HG03159 (cell line): ENCODE results near the gene APOL5.
"Not testable (repeated sequence)": the region's sequence is repeated elsewhere in the genome, so short reads cannot be mapped to it uniquely, and the experiment has no call there.

Experiments used
- ATAC-seq: cut with Tn5 transposase; IDR thresholded peaks from one replicate; pipeline ENCODE4 v1.9.1; 2021; ENCODE audit warnings: mild to moderate bottlenecking, moderate library complexity; ENCODE audit not compliant: unreplicated experiment

APOL5 gene

DNA sequence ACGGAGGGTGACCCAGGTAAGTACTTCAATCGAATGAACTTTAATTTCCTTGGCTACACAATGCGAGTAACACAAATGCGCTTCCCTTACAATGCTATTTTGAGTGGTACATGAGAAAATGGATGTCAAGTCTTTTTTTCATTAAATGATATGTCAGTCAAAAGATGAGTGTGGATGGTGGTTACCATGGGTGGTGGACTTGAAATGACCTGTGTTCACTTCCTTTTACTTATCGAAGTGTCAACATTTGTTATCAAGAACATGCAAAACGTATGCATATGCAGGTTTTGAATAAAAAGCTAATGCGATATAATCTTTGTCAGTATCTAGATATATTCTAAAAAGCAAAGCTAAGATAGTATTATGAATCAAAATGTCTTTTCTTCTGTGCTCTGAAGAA is 8.8 kb upstream of the APOL5 start:
- no peak for ATAC-seq

DNA sequence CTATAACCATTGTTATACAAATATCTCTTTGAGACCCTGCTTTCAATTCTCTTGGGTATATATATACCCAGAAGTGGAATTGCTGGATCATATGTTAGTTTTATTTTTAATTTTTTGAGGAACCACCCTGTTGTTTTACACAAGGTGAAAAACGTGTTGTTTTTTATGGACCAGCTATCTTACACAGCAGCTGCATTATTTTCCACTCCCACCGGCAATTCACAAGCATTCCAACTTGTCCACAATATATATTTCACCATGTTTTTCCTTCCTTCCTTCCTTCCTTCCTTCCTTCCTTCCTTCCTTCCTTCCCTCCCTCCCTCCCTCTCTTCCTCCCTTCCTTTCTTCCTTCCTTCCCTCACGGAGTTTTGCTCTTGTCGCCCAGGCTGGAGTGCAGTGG is 6.3 kb upstream of the APOL5 start:
- ATAC-seq, result no peak

DNA sequence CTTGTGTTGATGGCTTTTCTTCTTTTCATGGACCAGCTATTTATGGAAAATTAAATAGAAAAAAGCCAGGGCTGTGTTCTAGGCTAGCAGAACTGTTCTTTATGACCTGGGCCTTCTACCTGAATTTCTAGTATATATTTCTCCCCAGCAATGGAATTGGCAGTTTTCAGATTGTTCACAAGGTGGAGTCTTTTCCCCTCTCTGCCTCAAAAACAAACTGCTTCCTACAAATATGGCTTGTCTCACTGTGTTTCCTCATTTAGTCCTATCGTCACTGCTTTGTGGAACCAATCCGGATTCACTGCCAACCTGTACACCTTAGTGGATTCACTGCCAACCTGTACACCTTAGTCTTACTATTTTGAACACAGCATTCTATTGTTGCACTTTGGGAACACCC is 5.0 kb upstream of the APOL5 start:
- ATAC-seq, result no peak

DNA sequence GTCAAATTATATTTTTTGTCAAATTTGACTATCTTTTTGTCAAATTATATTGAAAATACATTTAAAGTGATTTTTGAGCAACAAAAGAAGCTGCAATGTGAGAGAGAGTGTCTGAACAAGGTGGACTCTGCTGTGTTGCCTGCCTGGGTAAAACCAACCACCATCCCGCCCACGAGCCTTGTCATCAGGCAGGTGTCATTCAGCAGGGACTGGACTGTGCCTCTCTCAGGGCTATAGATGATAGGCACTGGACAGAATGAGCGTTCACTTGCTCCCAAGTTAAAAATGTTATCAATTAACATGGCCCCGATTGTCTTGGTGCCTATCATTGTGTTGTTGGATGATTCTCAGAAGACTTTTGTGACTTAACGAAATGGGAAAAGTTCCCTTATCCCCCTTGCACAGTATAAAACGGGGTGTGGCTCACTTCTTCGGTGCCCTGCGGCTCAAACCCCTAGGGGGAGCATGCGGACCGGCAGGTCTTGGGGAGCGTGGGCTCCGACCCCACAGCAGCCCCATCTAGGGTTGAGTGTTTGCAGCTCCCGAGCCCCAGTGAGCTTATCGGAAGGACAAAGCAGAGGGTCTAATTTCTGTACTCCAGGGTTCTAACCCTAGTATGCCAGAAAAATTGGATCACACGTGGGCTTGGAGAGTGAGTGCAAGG is 1.7 kb downstream of the APOL5 start:
- no peak for ATAC-seq

DNA sequence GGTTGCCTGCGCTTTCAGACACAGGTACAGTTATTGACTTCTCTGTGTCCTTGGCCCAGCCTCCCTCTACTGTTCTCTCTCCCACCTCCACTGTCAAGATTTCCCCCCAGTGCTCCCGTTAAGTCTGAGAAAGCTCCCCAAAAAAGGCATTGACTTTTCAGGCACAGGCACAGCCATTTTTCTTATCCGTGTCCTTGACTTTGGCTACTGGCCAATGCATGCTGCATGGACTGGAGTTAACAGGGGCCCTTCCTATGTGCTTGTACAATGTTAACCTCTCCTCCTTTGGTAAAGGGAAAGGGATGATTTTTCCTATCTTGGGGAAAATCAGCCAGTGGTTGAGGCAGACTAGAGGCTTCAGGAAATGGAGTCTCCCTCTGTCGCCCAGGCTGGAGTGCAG is 4.3 kb downstream of the APOL5 start:
- ATAC-seq, result no peak

DNA sequence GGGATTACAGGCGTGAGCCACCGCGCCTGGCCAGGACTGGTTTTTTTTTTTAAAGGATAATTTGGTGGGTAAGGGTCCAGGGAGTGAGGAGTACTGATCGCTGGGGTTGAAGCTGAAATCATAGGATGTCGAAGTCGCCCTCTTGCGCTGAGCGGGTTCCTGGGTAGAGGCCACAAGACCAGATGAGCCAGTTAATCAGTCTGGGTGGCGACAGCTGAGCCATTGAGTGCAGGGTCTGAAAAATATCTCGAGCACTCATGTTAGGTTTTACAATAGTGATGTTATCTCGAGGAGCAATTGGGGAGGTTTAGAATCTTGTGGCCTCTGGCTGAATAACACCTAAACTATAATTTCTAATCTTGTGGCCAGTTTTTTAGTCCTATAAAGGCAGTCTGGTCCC is 7.8 kb downstream of the APOL5 start:
- ATAC-seq, result no peak

DNA sequence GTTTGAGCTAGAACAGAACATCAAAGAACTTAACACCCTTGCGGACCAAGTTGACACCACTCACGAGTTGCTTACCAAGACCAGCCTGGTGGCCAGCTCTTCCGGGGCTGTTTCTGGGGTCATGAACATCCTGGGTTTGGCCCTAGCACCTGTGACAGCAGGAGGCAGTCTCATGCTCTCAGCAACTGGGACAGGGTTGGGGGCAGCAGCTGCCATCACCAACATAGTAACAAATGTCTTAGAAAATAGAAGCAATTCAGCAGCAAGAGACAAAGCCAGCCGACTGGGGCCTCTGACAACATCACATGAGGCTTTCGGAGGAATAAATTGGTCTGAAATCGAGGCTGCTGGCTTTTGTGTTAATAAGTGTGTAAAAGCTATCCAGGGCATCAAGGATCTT is 8.7 kb downstream of the APOL5 start:
- ATAC-seq, result no peak

DNA sequence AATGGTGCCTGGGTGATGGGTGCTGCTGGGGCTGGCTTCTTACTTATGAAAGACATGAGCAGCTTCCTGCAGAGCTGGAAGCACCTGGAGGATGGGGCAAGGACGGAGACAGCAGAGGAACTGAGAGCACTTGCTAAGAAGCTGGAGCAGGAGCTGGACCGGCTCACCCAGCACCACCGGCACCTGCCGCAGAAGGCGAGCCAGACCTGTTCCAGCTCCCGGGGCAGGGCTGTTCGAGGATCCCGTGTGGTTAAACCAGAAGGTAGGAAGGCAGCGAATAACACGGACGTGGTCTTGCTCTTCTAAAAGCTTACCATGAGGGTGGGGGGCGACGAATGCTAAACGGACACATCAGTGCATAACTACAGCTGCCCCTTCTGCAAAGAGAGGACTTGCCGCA is 9.3 kb downstream of the APOL5 start:
- no peak for ATAC-seq

DNA sequence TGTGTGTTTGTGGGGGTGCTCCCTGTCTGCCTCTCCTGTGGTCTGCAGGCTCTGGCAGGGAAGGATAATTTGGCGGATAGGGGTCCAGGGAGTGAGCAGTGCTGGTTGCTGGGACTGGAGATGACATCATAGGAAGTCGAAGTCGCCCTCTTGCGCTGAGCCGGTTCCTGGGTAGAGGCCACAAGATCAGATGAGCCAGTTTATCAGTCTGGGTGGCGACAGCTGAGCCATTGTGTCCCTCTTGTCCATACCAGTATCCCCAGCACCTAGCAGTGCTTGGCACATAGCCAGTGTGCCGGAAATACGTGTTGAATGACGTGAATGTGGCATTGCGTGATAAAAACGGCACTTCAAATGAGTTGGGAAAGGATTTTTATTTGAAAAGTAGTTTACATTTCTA is 9.8 kb downstream of the APOL5 start:
- no peak for ATAC-seq

DNA sequence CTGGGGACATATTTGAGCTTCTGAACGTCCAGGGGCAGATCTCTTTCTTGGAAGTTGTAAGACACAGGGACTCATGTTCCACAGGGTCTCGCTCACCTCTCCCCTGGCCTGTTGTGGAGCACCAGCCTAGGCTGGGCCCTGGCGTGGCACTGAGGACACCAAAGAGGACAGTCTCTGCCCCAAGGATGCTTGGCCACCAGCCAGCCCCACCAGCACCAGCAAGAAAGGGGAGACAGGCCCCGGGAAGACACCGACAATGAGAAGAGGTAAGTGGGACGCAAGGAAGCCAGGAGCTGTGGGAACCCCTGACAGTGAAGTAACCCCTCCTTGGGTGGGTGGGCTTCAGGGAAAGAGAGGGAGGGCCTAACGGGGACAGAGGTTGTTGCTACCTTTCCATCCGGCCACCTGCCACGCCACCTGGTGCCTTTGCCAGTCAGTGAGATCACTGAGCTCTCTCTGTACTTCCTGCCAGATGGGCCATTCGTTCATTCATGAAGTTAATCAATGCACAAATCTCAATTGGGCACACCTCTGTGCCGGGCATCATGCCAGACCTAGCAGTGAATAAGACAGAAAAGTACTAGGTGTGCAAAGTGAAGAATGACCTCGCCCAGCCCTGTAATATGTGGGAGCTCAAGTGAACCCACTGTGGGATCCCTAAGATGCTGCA is 11.1 kb downstream of the APOL5 start:
- ATAC-seq, result no peak

DNA sequence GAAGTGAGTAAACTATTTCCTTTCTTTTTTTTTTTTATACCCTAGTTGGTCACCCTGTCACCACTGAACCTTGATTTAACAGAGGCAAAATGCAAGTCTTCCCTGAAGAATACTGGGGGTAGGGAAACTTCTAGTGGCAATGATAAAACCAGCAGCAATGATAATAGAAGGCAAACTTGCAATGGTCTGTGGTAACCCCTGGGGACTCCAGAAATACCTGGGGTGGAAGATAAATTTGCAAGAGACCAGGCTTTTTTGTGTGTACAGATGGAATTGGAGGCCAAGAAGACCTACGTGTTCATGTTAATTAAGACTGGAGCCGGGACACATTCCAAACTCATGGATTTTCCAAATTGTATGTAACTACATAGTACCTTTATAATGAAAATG is 11.6 kb downstream of the APOL5 start:
- no peak for ATAC-seq

DNA sequence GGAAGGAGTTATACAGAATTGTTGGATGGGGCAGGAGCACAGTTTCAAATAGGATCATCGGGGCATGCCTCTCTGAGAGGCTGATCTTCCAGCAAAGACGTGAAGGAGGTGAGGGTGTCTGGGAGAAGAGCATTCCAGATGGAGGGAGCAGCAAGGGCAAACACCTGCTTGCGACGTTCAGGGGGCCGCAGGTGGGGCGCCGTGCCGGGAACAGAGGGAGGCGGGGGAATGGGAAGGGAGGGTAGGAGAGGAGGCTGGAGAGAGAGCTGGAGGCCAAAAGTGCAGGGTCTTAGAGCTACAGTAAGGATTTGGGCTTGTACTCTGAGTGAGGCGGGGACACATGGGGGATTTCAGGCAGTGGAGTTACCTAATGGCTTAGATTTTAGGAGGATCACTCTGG is 13.6 kb downstream of the APOL5 start:
- ATAC-seq, result no peak

DNA sequence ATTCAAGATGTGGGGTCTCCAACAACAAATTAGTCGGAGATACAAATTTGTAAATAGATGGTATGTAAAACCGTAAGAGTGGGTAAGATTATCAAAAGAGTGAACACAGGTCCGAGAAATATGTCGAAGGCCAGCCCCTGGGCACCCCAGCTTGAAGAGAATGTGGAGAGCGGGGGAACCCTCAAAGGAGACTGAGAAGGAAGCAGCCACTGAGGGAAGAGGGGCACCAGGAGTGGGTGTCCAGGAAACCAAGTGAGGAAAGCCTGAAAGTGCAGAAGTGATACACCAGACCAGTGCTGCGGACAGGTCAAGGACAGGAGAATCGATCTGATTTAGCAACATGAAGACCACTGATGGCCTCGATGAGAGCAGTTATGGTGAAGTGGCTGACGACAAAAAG is 14.4 kb downstream of the APOL5 start:
- ATAC-seq, result no peak

DNA sequence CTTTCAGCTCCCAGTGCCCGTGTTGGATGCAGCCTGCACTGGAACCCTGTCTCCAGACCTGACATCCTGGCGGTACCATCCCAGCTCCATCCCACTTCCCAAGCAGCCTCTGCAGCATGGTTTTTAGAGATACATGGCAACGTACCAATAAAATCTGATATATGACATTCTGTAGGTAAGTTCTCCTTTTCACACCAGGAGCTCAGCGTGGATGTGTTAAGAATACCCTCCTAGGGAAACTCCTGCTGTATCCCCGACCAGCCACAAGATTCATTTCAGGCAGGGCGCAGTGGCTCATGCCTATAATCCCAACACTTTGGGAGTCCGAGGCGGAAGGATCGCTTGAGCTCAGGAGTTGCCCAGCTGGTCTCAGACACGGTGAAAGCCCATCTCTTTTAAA is 15.4 kb downstream of the APOL5 start:
- no peak for ATAC-seq

DNA sequence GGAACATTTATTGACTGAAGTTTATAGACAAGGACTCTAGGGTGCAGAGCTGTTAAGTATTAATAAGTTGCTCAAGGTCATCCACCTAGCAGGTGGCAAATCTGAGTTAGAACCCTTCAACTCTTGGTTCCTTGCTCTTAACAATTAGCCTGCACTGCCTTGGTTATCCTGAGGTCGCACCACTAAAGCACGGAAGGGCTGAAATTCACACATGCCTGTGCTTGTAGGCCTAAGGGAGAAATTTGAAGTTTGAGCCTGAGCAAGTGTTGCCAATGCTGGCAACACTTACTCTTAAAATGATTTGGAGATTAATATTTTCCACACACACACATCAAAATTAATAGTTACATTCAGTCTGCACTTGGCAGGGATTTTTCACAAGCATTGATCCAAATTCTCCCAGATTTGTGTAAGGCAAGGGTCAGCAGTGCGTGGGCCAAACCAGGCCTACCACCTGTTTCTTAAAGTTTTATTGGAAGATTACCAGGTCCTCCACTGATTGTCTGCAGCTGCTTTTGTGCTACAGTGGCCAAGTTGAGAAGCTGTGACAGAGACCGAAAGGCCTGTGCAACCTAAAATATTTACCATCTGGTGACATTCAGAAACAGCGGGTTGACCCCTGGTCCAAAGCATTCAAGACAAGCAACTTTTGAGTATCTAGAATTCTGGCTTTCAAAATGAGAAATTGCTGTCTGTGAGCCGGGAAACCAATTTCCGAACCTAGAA is 16.3 kb downstream of the APOL5 start:
- ATAC-seq, result no peak

DNA sequence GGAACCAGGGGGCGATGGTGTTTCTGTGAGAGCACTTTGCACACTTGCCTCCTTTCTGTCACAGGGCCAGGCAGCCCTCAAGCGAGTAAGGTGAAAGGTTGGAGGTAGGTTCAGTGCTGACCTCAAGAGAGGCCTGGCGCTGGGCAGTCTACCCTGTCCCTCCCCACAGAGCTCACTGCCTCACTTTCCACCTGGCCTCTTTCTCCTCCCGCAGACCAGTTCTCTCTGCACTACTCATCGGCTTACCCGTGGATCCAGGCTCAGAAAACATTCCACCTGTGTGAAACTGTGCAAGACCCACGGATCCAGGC is 16.8 kb downstream of the APOL5 start:
- no peak for ATAC-seq

DNA sequence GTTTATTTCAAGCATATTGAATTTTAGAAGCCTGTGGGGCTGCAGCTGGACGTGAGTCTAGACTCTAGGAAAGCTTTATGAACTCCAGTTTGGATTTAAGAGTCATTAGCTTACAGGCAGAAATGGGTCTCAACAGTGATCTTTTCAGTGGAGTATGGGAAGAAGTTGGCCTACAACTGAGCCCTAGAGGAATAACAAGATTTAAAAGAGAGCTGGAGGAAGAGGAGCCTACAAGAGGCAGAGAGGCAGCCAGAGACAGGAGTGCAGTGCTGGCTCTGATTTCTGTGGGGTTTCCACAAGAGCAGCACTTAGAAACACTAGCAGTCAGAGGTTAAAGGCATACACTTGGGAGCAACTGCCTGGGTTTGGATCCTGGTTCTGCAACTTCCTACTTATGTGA is 17.9 kb downstream of the APOL5 start:
- no peak for ATAC-seq

DNA sequence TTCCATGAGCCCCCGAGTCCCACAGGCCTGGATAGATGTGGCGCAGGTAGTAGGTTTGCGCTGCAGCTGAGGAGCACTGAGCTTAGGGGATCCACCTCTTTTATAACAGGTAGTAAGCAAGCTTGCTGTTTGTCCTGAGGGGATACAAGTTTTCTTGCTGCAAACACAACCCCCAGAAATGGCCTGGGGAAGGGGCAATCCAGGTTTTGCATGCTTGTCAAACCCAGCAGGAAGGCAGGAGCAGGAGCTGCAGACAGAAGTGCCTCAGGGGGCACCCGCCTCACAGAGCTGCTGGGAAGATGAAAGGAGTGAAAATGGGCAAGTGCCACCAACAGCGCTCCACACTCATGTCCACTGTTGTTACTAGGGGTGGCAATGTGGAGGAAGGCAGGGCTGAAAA is 18.5 kb downstream of the APOL5 start:
- no peak for ATAC-seq

DNA sequence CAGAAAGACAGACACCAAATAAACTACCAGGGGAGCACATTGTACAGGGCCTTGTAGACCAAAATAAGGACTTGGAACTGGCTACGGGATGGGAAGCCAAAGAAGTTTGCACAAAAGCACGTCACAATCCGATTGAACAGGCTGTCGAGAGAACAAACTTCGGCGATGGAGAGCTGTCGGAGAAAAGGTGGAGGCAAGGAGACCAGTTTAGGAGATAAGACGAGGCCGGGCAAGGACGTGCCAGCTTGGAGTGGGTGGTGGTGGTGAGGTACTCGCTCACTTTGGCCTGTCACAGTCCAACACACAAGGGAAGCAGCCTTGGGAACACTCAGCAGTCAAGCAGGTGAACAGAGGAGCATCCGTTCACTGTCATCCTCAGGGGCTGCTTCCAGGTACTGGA is 19.0 kb downstream of the APOL5 start:
- ATAC-seq, result no peak

DNA sequence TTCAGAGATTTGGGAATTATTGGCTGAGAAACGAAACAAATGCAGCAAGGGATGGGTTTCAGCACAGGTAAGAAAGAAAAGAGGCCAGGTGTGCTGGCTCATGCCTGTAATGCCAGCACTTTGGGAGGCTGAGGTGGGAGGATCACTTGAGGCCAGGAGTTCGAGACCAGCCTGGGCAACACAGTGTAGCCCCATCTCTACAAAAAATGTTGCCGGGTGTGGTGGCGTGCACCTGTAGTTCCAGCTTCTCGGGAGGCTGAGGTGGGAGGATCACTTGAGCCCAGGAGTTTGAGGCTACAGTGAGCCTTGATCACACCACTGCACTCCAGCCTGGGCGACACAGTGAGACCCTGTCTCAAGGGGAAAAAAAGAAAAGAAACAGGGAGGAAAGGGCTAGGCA is 20.2 kb downstream of the APOL5 start:
- ATAC-seq, result not testable (repeated sequence)

DNA sequence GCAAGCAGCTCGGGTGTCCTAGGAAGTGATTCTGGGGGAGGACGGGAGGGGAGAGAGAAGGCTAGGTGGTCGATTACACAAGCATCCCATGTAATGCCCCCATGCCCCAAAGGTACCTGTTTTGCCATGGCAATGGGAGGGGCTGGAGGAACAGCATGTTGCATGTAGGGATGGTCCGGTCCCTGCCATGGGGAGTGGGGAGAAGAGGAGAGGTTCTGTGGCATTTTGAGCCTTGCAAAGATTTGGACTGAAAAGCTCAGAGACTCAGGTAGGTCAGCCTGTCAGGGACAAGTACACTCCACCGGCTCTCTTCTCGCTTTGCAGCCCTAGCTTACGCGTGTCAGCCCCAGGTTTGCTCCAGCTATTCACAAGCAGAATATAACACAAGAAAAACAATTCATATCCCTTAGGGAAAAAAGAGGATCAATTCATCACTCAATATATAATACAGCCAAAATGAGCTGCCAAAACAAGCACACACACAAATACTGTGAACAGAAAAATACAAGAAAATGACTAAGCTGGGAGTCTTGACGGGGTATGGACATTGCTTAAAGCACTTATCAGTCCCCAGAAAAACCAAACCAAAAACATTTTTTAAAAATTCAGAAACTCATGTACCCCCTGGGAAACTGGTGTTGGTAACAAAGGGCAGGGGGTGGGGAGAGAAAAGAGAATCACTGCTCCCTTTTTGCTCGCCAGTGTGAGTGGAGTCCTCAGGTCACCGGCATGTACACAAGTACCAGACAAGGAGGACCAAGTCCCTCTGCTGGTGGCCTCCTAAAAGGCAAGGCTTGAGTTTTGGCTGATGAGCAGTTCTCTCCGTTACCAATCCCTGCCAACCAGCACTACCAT is 21.6 kb downstream of the APOL5 start:
- ATAC-seq, result no peak

DNA sequence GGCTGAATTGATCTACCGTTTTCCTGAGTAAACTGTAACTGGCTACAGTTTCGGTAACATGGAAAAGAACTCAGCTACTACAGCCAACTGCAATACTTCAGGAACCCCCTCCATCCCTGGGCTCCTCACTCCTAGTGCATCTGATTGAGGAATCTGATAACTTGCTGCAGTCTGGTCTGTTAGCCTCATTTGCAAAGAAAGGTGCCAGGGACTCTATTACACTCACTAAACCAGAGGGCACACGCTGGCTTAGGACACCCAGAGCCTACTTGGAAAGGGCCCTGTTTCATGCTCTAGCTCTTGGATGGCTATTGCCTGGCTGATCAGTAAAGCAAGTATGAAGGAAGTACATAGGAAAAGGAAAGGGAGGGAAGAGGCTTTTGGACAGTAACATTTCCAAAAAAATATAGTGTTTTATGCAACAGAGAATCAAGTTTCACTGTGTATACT is 22.3 kb downstream of the APOL5 start:
- ATAC-seq, result no peak
